B cell (primary cell): ENCODE results near the gene FYN. TPM values are rescaled to one million over a fixed set of nuclear protein-coding genes. Genes with fewer than 3 reads are reported as not detected.

ENCODE experiments used
- ATAC-seq: fragments of 200-7000 bp; cut with Tn5 transposase; one replicate; pipeline ENCODE4 v1.10.0; 2021; ENCODE audit warnings: low read depth, mild to moderate bottlenecking, moderate number of reproducible peaks, moderate library complexity
- CTCF ChIA-PET: fragments of 350-600 bp; sonication (Branson Sonifier 250); formaldehyde crosslinking; loops from one replicate; lab custom pipeline; 2021; ENCODE audit warnings: antibody characterized with exemption, inconsistent platforms; lab: Charles Lee
- POLR2A ChIA-PET: fragments of 350-600 bp; sonication (Branson Sonifier 250); formaldehyde crosslinking; loops from one replicate; lab custom pipeline; 2021; ENCODE audit warnings: antibody characterized with exemption; lab: Charles Lee
- DNase-seq: peaks from one replicate; pipeline ENCODE4 v3.0.0; 2013
- H2AFZ ChIP-seq: 2 replicates; pipeline ENCODE4 v1.6.1; 2012; ENCODE audit warnings: mild to moderate bottlenecking, low read depth, low read length; ENCODE audit not compliant: insufficient read depth, poor library complexity, severe bottlenecking
- H3K27ac ChIP-seq, 2 donors: 1 replicate in 1 of 2; 2 replicates in 1 of 2; pipeline ENCODE4 v1.5.1; 2012 to 2013; ENCODE audit warnings: low read length in 2 of 2, mild to moderate bottlenecking in 2 of 2, moderate library complexity in 1 of 2
- H3K27me3 ChIP-seq, 4 experiments: fragments of 200-600 bp in 1 of 4; sonication (generic) in 1 of 4; replicated peaks in 1 of 4; 1 replicate in 2 of 4; 2 replicates in 2 of 4; pipeline versions ENCODE4 v1.6.1 to v1.7.0; 2013 to 2016; ENCODE audit warnings: low read length in 3 of 4, mild to moderate bottlenecking in 2 of 4, mixed read lengths in 1 of 4, moderate library complexity in 1 of 4; ENCODE audit not compliant: insufficient read depth in 4 of 4, control insufficient read depth in 3 of 4; ENCODE audit errors: control extremely low read depth in 1 of 4
- H3K36me3 ChIP-seq, 2 experiments: replicated peaks in 1 of 2; 1 replicate in 1 of 2; 2 replicates in 1 of 2; pipeline versions ENCODE4 v1.6.1 to v1.7.1; 2013; ENCODE audit warnings: low read length in 1 of 2; ENCODE audit not compliant: insufficient read depth in 2 of 2, control insufficient read depth in 1 of 2; ENCODE audit errors: control extremely low read depth in 1 of 2, extremely low read depth in 1 of 2
- H3K4me1 ChIP-seq, 2 donors: fragments of 200-600 bp in 1 of 2; sonication (generic) in 1 of 2; 1 replicate in 1 of 2; 2 replicates in 1 of 2; pipeline versions ENCODE4 v1.5.1 to v1.6.1; 2013 to 2017; ENCODE audit warnings: low read length in 2 of 2; ENCODE audit not compliant: control insufficient read depth in 2 of 2, insufficient read depth in 2 of 2
- H3K4me2 ChIP-seq: replicated peaks from 2 replicates; pipeline ENCODE3; 2012; ENCODE audit warnings: mild to moderate bottlenecking, low read depth, low read length; ENCODE audit not compliant: poor library complexity, severe bottlenecking
- H3K4me3 ChIP-seq, 5 experiments: fragments of 200-600 bp in 1 of 5; sonication (generic) in 1 of 5; 1 replicate in 3 of 5; 2 replicates in 2 of 5; pipeline versions ENCODE4 v1.5.1 to v1.7.0; 2011 to 2016; ENCODE audit warnings: low read length in 4 of 5, mild to moderate bottlenecking in 4 of 5, low read depth in 2 of 5, control low read depth in 1 of 5, moderate library complexity in 1 of 5; ENCODE audit not compliant: insufficient read depth in 1 of 5; ENCODE audit errors: control extremely low read depth in 1 of 5, extremely low read depth in 1 of 5
- H3K79me2 ChIP-seq: fragments of 200-600 bp; sonication (generic); one replicate; pipeline ENCODE4 v1.6.0; 2016; ENCODE audit warnings: low read length; ENCODE audit not compliant: control insufficient read depth, insufficient read depth
- H3K9ac ChIP-seq: fragments of 200-600 bp; sonication (generic); 2 replicates; pipeline ENCODE4 v1.6.1; 2017; ENCODE audit warnings: mild to moderate bottlenecking, low read length, moderate library complexity
- H3K9me3 ChIP-seq, 3 donors: one replicate each; pipeline versions ENCODE4 v1.6.1 to v1.7.1; 2013; ENCODE audit warnings: low read length in 2 of 3; ENCODE audit not compliant: control insufficient read depth in 2 of 3, insufficient read depth in 1 of 3; ENCODE audit errors: control extremely low read depth in 1 of 3
- H4K20me1 ChIP-seq: 2 replicates; pipeline ENCODE4 v1.6.0; 2012; ENCODE audit warnings: mild to moderate bottlenecking, low read length; ENCODE audit not compliant: insufficient read depth, control insufficient read depth, poor library complexity, severe bottlenecking
- H3K27ac Mint-ChIP-seq: one replicate; pipeline ENCODE4 v1.8.0; 2021; ENCODE audit warnings: mixed read lengths
- H3K27me3 Mint-ChIP-seq: one replicate; pipeline ENCODE4 v1.8.0; 2021; ENCODE audit warnings: mixed read lengths
- H3K4me1 Mint-ChIP-seq: one replicate; pipeline ENCODE4 v1.8.0; 2021; ENCODE audit warnings: mixed read lengths
- H3K4me3 Mint-ChIP-seq: one replicate; pipeline ENCODE4 v1.8.0; 2021; ENCODE audit warnings: mixed read lengths
- H3K9me3 Mint-ChIP-seq: one replicate; pipeline ENCODE4 v1.8.0; 2022; ENCODE audit warnings: mixed read lengths; ENCODE audit not compliant: insufficient read depth
- EZH2 ChIP-seq: IDR thresholded peaks from 2 replicates; pipeline ENCODE4 v1.6.1; 2012; ENCODE audit warnings: borderline replicate concordance, low read depth, mild to moderate bottlenecking, moderate library complexity, low read length; ENCODE audit not compliant: insufficient read depth, poor library complexity, severe bottlenecking
- WGBS: methylation state at CpG from one replicate; pipeline ENCODE4 v1.1.5; 2013; ENCODE audit warnings: missing lambda C conversion rate; ENCODE audit not compliant: insufficient coverage; 5-methylcytosine and 5-hydroxymethylcytosine counted together
- intact Hi-C: fragments of 100-400 bp; cut with micrococcal nuclease; formaldehyde crosslinking; loops from one replicate; pipeline ENCODE4 v1.10.0; 2022
- polyA plus RNA-seq: library from polyadenylated mRNA; depleted of rRNA; stranded (reverse); fragments of >200 nt; gene quantifications from 2 replicates; pipeline ENCODE4 v1.2.3, GENCODE V29; 2012
- total RNA-seq, 2 donors: library from RNA; stranded (reverse); fragments of 120-200 nt in 1 of 2; gene quantifications; 1 replicate in 1 of 2; 2 replicates in 1 of 2; pipeline versions ENCODE4 v1.2.3 to v1.2.4, GENCODE V29; 2013 to 2022
- TF ChIP-seq, protein P1 (sequence below): fragments of 200-600 bp; IDR thresholded peaks from one replicate; pipeline ENCODE4 v1.8.0; 2022; ENCODE audit warnings: antibody characterized with exemption, mild to moderate bottlenecking

The FYN gene
- total and polyA plus RNA-seq, 2 donors (not counting 1 experiment from before 2014, with no cell fraction given), result 54.1 to 94.0 TPM

DNA sequence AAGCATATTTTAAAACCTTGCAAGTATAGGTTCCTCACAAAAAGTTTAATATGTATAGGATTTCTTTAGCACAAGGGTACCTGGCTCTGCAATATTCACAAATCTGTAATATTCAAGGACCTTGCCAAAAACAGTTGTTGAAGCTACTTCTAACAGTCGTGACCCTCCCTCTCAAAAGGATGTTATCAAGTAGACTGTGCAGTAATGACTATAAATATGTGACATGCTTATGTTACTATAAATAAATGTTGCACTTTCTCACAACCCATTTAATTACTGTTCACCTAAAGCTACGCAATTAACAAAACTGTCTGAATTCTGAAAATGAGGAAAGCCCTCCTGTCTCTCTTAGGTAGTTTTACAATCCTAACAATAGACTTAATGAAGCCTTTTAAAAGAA lies 41.8 kb downstream of the FYN start:
- CTCF ChIA-PET, result no interaction called here
- H3K4me1 Mint-ChIP-seq, result peaks cover 31% of the 10 kb centered on the region

DNA sequence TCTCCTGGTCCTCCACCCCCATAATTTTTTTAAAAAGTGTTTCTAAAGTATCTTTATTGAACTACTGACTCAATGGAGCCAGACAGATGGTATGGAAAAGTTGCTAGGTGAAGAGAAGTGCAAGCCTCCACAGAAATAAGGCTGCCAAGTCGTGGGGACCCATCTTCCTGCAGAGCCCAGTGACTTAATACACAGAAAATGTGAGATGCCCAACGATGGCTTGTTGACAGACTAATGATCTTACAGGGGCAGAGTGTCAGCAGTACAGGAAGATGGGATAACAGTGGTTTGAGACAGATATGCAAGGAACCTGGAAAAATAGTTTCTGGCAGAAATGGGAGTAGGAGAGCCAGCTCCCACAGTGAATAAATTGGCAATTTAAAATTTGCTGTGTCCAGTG lies 43.3 kb downstream of the FYN start:
- ATAC-seq (no peak), DNase-seq (no peak)
- 69% methylated on average over 2 of the region's 2 CpGs for WGBS
- H3K4me3 Mint-ChIP-seq, result no peak overlapping the region
- Histone ChIP-seq H3K4me3 (no peak overlapping the region), H3K36me3 (no peaks in the 10 kb centered on the region), H3K4me2 (no peak overlapping the region), H3K79me2 (peaks cover 28% of the 10 kb centered on the region), H2AFZ (no peak overlapping the region), H3K9me3 (no peaks in the 10 kb centered on the region), H3K27me3 (no peaks in the 10 kb centered on the region), H3K4me1 (peaks cover 6 to 8% of the 10 kb centered on the region in 2 donors), H4K20me1 (no peaks in the 10 kb centered on the region), H3K9ac (no peak overlapping the region), H3K27ac (no peak overlapping the region)
- peaks cover 27% of the 10 kb centered on the region for H3K4me1 Mint-ChIP-seq
- H3K9me3 Mint-ChIP-seq, result no peaks in the 10 kb centered on the region
- H3K27ac Mint-ChIP-seq, result no peak overlapping the region
- intact Hi-C loops, result no loop called here
- CTCF ChIA-PET, result no interaction called here
- TF ChIP-seq EZH2, result no peak
- TF ChIP-seq, protein P1, sequence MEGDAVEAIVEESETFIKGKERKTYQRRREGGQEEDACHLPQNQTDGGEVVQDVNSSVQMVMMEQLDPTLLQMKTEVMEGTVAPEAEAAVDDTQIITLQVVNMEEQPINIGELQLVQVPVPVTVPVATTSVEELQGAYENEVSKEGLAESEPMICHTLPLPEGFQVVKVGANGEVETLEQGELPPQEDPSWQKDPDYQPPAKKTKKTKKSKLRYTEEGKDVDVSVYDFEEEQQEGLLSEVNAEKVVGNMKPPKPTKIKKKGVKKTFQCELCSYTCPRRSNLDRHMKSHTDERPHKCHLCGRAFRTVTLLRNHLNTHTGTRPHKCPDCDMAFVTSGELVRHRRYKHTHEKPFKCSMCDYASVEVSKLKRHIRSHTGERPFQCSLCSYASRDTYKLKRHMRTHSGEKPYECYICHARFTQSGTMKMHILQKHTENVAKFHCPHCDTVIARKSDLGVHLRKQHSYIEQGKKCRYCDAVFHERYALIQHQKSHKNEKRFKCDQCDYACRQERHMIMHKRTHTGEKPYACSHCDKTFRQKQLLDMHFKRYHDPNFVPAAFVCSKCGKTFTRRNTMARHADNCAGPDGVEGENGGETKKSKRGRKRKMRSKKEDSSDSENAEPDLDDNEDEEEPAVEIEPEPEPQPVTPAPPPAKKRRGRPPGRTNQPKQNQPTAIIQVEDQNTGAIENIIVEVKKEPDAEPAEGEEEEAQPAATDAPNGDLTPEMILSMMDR, result no peak
- POLR2A ChIA-PET, result no interaction called here
- H3K27me3 Mint-ChIP-seq, result no peaks in the 10 kb centered on the region

More for the DNA sequence above, 41.8 kb downstream of the FYN start:
- POLR2A ChIA-PET, result no interaction called here
- Mint-ChIP-seq H3K27ac (no peak overlapping the region), H3K27me3 (no peaks in the 10 kb centered on the region), H3K4me3 (no peak overlapping the region), H3K9me3 (no peaks in the 10 kb centered on the region)
- Histone ChIP-seq H3K79me2 (peaks cover 36% of the 10 kb centered on the region), H3K36me3 (no peaks in the 10 kb centered on the region), H4K20me1 (no peaks in the 10 kb centered on the region), H3K4me3 (no peak overlapping the region), H3K4me1 (peaks cover 6 to 8% of the 10 kb centered on the region in 2 donors), H3K9me3 (no peaks in the 10 kb centered on the region), H3K27ac (no peak overlapping the region), H3K9ac (no peak overlapping the region), H3K4me2 (no peak overlapping the region), H3K27me3 (no peaks in the 10 kb centered on the region), H2AFZ (no peak overlapping the region)
- no peak for DNase-seq
- no peak for TF ChIP-seq EZH2
- TF ChIP-seq, protein P1, result no peak
- ATAC-seq, result no peak
- no CpG with 5 or more reads among the region's 2 CpGs for WGBS
- intact Hi-C loops, result no loop called here
